ENCODE measurements around the gene SPRTN.

DNA sequence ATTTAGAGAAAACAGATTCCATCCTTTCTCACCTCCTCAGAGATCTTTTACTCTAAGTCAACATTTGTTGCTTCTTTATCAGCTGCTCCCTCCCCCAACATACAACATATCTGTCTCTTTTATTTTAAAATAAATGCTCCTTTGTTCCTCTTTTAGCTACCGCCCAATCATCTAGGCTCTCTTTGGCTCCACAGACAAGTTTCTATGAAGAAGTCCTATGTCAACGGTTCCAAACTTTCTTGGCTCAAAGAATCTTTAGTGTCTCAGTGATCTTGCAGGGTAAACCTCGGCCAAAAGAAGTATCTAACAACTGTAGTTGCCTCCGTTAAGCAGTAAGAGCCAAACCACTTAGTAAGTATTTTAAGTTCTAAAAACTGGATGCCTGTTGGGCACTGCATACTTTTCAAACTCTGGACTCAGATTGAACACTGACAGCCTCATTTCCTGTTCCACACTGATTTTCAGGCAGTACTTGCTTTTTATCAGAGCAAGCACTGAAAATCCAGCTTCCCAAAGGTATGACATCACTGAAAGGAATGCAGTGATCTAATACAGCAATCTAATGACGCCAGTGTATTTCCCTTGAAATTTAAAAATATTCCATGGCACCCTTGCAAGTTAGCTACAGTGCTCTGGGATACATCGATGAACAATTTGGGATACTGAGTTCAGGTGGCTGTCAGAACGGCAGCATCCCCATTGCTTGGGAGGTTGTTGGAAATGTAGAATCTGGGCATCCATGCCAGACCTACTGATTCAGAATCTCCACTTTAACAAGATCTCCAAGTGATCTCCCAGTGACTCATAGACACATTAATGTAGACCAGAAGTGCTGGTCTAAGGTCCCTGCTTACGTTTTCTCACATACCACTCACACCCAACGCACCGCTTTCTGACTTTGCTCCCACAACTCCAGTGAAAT, 57.2 kb downstream of the SPRTN start:
- TF ChIP-seq, protein P1, sequence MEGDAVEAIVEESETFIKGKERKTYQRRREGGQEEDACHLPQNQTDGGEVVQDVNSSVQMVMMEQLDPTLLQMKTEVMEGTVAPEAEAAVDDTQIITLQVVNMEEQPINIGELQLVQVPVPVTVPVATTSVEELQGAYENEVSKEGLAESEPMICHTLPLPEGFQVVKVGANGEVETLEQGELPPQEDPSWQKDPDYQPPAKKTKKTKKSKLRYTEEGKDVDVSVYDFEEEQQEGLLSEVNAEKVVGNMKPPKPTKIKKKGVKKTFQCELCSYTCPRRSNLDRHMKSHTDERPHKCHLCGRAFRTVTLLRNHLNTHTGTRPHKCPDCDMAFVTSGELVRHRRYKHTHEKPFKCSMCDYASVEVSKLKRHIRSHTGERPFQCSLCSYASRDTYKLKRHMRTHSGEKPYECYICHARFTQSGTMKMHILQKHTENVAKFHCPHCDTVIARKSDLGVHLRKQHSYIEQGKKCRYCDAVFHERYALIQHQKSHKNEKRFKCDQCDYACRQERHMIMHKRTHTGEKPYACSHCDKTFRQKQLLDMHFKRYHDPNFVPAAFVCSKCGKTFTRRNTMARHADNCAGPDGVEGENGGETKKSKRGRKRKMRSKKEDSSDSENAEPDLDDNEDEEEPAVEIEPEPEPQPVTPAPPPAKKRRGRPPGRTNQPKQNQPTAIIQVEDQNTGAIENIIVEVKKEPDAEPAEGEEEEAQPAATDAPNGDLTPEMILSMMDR (IDR thresholded peaks at IDR 0.05), result no peak
- no peak for TF ChIP-seq POLR2A (IDR thresholded peaks at IDR 0.05)
